Measurements from ENCODE around the gene HDLBP.

The HDLBP gene

GRCh38 chr2:241190291-241190981 lies 125.0 kb downstream of the HDLBP start:
- no peak for DNase-seq (ENCODE audit: low read depth)

- no peak for DNase-seq (ENCODE audit: low read depth)
Observed at GRCh38 chr2:241189856-241190201, 125.6 kb downstream of the HDLBP start.

GRCh38 chr2:241189093-241189855 lies 126.2 kb downstream of the HDLBP start:
- DNase-seq (ENCODE audit: low read depth), result no peak

- DNase-seq (ENCODE audit: low read depth), result no peak
Observed at GRCh38 chr2:241188361-241189092, 126.9 kb downstream of the HDLBP start, which contains the start of gene ANO7. Gene ANO7 (plus strand): TSS chr2:241188677. CDS start chr2:241190064, 1,387 bp downstream.

GRCh38 chr2:241187918-241188234 lies 127.6 kb downstream of the HDLBP start:
- DNase-seq (ENCODE audit: low read depth), result no peak

- DNase-seq (ENCODE audit: low read depth), result no peak
Observed at GRCh38 chr2:241187101-241187917, 128.2 kb downstream of the HDLBP start.

GRCh38 chr2:241185961-241186360 lies 129.5 kb downstream of the HDLBP start:
- DNase-seq (ENCODE audit: low read depth), result no peak

GRCh38 chr2:241184901-241185300 lies 130.6 kb downstream of the HDLBP start:
- no peak for DNase-seq (ENCODE audit: low read depth)

- DNase-seq (ENCODE audit: low read depth), result no peak
Observed at GRCh38 chr2:241183221-241183620, 132.3 kb downstream of the HDLBP start.

GRCh38 chr2:241182531-241183133 lies 132.8 kb downstream of the HDLBP start:
- DNase-seq (ENCODE audit: low read depth), result no peak

- no peak for DNase-seq (ENCODE audit: low read depth)
Observed at GRCh38 chr2:241182126-241182525, 133.3 kb downstream of the HDLBP start.

GRCh38 chr2:241180495-241180894 lies 135.0 kb downstream of the HDLBP start:
- no peak for DNase-seq (ENCODE audit: low read depth)

GRCh38 chr2:241179899-241180298 lies 135.6 kb downstream of the HDLBP start:
- no peak for DNase-seq (ENCODE audit: low read depth)

- no peak for DNase-seq (ENCODE audit: low read depth)
Observed at GRCh38 chr2:241178961-241179360, 136.5 kb downstream of the HDLBP start.

- no peak for DNase-seq (ENCODE audit: low read depth)
Observed at GRCh38 chr2:241177526-241178334, 137.7 kb downstream of the HDLBP start.
